ENCODE data around the gene VAMP2. TPM values are rescaled to one million over a fixed set of nuclear protein-coding genes. Genes with fewer than 3 reads are reported as not detected.
"Not testable (repeated sequence)": the region's sequence is repeated elsewhere in the genome, so short reads cannot be mapped to it uniquely, and the experiment has no call there.

Gene VAMP2
- polyA plus RNA-seq, 1 donor from 2014 or later: 98.3 TPM

DNA sequence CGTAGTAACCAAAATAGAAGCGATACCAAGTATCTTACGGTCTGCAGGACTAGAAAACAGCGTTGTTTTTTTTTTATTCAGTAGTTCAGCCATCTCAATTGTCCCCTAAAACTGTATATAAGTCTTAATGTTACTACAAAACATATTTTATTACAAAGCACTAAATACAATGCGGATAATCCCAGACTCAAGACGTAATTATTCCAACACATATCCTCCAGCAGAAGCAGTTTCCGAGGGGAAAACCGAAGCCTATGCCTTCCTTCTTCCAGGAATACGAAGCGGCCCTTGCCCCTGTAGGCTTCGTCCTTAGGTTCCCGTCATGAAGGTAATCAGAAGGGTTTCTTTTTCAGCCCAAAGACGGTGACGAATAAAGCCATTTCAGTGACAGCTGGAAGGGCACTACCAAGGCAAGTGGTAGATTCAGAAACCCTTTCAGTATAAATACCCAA lies 11.1 kb upstream of the VAMP2 start:
- Histone ChIP-seq H3K9ac (ENCODE audit: low read length) (peak overlapping the region; percentile 76), H3F3A (ENCODE audit: insufficient read depth, low read length, poor library complexity, severe bottlenecking) (peaks cover 9% of the 10 kb centered on the region), H3K27me3 (ENCODE audit: insufficient read depth, low read depth, low read length) (no peaks in the 10 kb centered on the region), H3K4me3 (ENCODE audit: low read length) (peak overlapping the region; percentile 65), H3K9me3 (ENCODE audit: low read length) (no peaks in the 10 kb centered on the region), H3K27ac (ENCODE audit: low read length) (peak overlapping the region; percentile 96), H4K20me1 (ENCODE audit: insufficient read depth) (no peaks in the 10 kb centered on the region), H3K79me2 (replicated peaks; ENCODE audit: insufficient read depth, low read length) (no peaks in the 10 kb centered on the region), H3K4me2 (ENCODE audit: low read length) (peak overlapping the region; percentile 95), H3K9me2 (ENCODE audit: insufficient read depth, low read length) (no peaks in the 10 kb centered on the region), H2AFZ (ENCODE audit: low read depth, low read length) (peak overlapping the region; percentile 35), H3K36me3 (ENCODE audit: insufficient read depth, low read length) (no peaks in the 10 kb centered on the region)
- TF ChIP-seq, protein P1, sequence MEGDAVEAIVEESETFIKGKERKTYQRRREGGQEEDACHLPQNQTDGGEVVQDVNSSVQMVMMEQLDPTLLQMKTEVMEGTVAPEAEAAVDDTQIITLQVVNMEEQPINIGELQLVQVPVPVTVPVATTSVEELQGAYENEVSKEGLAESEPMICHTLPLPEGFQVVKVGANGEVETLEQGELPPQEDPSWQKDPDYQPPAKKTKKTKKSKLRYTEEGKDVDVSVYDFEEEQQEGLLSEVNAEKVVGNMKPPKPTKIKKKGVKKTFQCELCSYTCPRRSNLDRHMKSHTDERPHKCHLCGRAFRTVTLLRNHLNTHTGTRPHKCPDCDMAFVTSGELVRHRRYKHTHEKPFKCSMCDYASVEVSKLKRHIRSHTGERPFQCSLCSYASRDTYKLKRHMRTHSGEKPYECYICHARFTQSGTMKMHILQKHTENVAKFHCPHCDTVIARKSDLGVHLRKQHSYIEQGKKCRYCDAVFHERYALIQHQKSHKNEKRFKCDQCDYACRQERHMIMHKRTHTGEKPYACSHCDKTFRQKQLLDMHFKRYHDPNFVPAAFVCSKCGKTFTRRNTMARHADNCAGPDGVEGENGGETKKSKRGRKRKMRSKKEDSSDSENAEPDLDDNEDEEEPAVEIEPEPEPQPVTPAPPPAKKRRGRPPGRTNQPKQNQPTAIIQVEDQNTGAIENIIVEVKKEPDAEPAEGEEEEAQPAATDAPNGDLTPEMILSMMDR (IDR thresholded peaks at IDR 0.05; ENCODE audit: poor library complexity, severe bottlenecking): no peak
- TF ChIP-seq REST (IDR thresholded peaks at IDR 0.05; ENCODE audit: borderline replicate concordance) (peak; percentile 39), MXI1 (conservative IDR thresholded peaks at IDR 0.05; ENCODE audit: poor library complexity, severe bottlenecking) (no peak), TAF1 (IDR thresholded peaks at IDR 0.05; ENCODE audit: low read depth) (peak; percentile 45), RAD21 (conservative IDR thresholded peaks at IDR 0.05) (no peak)

- Histone ChIP-seq H3K4me3 (ENCODE audit: low read length) (peak overlapping the region; percentile 65), H3K9me3 (ENCODE audit: low read length) (no peaks in the 10 kb centered on the region), H3K9me2 (ENCODE audit: insufficient read depth, low read length) (no peaks in the 10 kb centered on the region), H2AFZ (ENCODE audit: low read depth, low read length) (peak overlapping the region; percentile 35), H3K79me2 (replicated peaks; ENCODE audit: insufficient read depth, low read length) (no peaks in the 10 kb centered on the region), H4K20me1 (ENCODE audit: insufficient read depth) (no peaks in the 10 kb centered on the region), H3K27ac (ENCODE audit: low read length) (peak overlapping the region; percentile 96), H3F3A (ENCODE audit: insufficient read depth, low read length, poor library complexity, severe bottlenecking) (peaks cover 9% of the 10 kb centered on the region), H3K27me3 (ENCODE audit: insufficient read depth, low read depth, low read length) (no peaks in the 10 kb centered on the region), H3K36me3 (ENCODE audit: insufficient read depth, low read length) (no peaks in the 10 kb centered on the region), H3K4me2 (ENCODE audit: low read length) (peak overlapping the region; percentile 95), H3K9ac (ENCODE audit: low read length) (peak overlapping the region; percentile 76)
- TF ChIP-seq REST (IDR thresholded peaks at IDR 0.05; ENCODE audit: borderline replicate concordance) (peak; percentile 64), TAF1 (IDR thresholded peaks at IDR 0.05; ENCODE audit: low read depth) (peak; percentile 23), EP300 (conservative IDR thresholded peaks at IDR 0.05; ENCODE audit: poor library complexity, severe bottlenecking) (peak; percentile 87), MXI1 (conservative IDR thresholded peaks at IDR 0.05; ENCODE audit: poor library complexity, severe bottlenecking) (peak; percentile 71), POLR2AphosphoS5 (IDR thresholded peaks at IDR 0.05) (peak; percentile 100), RAD21 (conservative IDR thresholded peaks at IDR 0.05) (peak; percentile 38), SMC3 (conservative IDR thresholded peaks at IDR 0.05; ENCODE audit: poor library complexity) (peak; percentile 17), EZH2 (IDR thresholded peaks at IDR 0.05; ENCODE audit: borderline replicate concordance, insufficient read depth, low read length, poor library complexity, severe bottlenecking) (no peak)
- TF ChIP-seq, protein P1 (IDR thresholded peaks at IDR 0.05; ENCODE audit: poor library complexity, severe bottlenecking): peak; percentile 23
These were observed 10.5 kb upstream of the VAMP2 start for GRCh38 chr17:8173056-8173870.

GRCh38 chr17:8170186-8170585 lies 7.4 kb upstream of the VAMP2 start:
- not testable (repeated sequence) for H3F3A ChIP-seq (ENCODE audit: insufficient read depth, low read length, poor library complexity, severe bottlenecking); H3K36me3 ChIP-seq (ENCODE audit: insufficient read depth, low read length); H3K27me3 ChIP-seq (ENCODE audit: insufficient read depth, low read depth, low read length); H2AFZ ChIP-seq (ENCODE audit: low read depth, low read length); H4K20me1 ChIP-seq (ENCODE audit: insufficient read depth); H3K4me3 ChIP-seq (ENCODE audit: low read length); H3K9me2 ChIP-seq (ENCODE audit: insufficient read depth, low read length); H3K4me2 ChIP-seq (ENCODE audit: low read length); H3K79me2 ChIP-seq (replicated peaks; ENCODE audit: insufficient read depth, low read length); H3K27ac ChIP-seq (ENCODE audit: low read length); H3K9me3 ChIP-seq (ENCODE audit: low read length); H3K9ac ChIP-seq (ENCODE audit: low read length)
